HL-60 (cell line): Measurements from ENCODE around the gene EPB41.

Experiments used
- DNase-seq, 2 experiments: peaks; one replicate each; pipeline ENCODE4 v3.0.0-alpha.2; 2010 to 2020; ENCODE audit warnings: low read depth in 1 of 2, low spot score in 1 of 2
- H3K27ac ChIP-seq: fragments of 250-450 bp; sonication (Bioruptor Pico); replicated peaks from 2 replicates; pipeline ENCODE4 v1.5.1; 2020; ENCODE audit warnings: mild to moderate bottlenecking, moderate library complexity
- H3K27me3 ChIP-seq: fragments of 250-450 bp; sonication (Bioruptor Pico); 2 replicates; pipeline ENCODE4 v1.5.1; 2021; ENCODE audit warnings: mild to moderate bottlenecking, moderate library complexity; ENCODE audit not compliant: insufficient read depth, poor library complexity, severe bottlenecking
- H3K4me3 ChIP-seq: replicated peaks from 2 replicates; pipeline ENCODE4 v1.5.1; 2011; ENCODE audit warnings: mild to moderate bottlenecking, control low read depth, low read length; ENCODE audit not compliant: insufficient read depth
- GABPA ChIP-seq: IDR thresholded peaks from 2 replicates; pipeline ENCODE4 v1.6.1; 2012; ENCODE audit warnings: low read depth
- POLR2AphosphoS5 ChIP-seq: IDR thresholded peaks from 2 replicates; pipeline ENCODE4 v1.6.1; 2012; ENCODE audit warnings: low read depth
- REST ChIP-seq: IDR thresholded peaks from 2 replicates; pipeline ENCODE4 v1.6.1; 2012; ENCODE audit warnings: low read depth; ENCODE audit not compliant: insufficient replicate concordance
- SPI1 ChIP-seq: IDR thresholded peaks from 2 replicates; pipeline ENCODE4 v1.6.1; 2012; ENCODE audit warnings: low read depth, mild to moderate bottlenecking, borderline replicate concordance
- TF ChIP-seq, protein P1 (sequence below): IDR thresholded peaks from one replicate; pipeline ENCODE4 v1.5.1; 2011; ENCODE audit warnings: low read length, control low read depth, inconsistent platforms; ENCODE audit not compliant: insufficient read depth

Gene EPB41

DNA sequence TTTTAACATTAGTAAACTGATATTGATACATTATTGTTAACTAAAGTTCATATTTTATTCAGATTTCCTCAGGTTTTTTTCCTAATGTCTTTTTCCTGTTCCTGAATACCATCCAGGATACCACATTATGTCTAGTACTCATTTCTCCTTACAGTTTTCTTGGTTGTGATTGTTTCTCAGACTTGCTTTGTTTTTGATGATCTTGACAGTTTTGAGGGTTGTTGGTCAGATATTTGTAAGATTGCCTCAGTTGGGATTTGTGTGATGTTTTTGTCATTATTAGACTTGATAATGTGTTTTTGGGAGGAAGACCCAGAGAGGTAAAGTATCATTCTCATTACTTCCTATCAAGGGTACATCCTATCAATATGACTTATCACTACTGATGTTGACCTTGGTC is 19.5 kb downstream of the EPB41 start:
- Histone ChIP-seq H3K27me3 (no peaks in the 10 kb centered on the region), H3K4me3 (no peak overlapping the region), H3K27ac (no peak overlapping the region)
- no peak for DNase-seq
- TF ChIP-seq GABPA = no peak
- TF ChIP-seq POLR2AphosphoS5 = no peak

GRCh38 chr1:28934676-28935075 is 20.3 kb downstream of the EPB41 start:
- Histone ChIP-seq H3K27me3 (no peaks in the 10 kb centered on the region), H3K27ac (no peak overlapping the region), H3K4me3 (no peak overlapping the region)
- TF ChIP-seq REST (no peak), GABPA (no peak), SPI1 (no peak), POLR2AphosphoS5 (no peak)
- TF ChIP-seq, protein P1, sequence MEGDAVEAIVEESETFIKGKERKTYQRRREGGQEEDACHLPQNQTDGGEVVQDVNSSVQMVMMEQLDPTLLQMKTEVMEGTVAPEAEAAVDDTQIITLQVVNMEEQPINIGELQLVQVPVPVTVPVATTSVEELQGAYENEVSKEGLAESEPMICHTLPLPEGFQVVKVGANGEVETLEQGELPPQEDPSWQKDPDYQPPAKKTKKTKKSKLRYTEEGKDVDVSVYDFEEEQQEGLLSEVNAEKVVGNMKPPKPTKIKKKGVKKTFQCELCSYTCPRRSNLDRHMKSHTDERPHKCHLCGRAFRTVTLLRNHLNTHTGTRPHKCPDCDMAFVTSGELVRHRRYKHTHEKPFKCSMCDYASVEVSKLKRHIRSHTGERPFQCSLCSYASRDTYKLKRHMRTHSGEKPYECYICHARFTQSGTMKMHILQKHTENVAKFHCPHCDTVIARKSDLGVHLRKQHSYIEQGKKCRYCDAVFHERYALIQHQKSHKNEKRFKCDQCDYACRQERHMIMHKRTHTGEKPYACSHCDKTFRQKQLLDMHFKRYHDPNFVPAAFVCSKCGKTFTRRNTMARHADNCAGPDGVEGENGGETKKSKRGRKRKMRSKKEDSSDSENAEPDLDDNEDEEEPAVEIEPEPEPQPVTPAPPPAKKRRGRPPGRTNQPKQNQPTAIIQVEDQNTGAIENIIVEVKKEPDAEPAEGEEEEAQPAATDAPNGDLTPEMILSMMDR = no peak
- DNase-seq = no peak

DNA sequence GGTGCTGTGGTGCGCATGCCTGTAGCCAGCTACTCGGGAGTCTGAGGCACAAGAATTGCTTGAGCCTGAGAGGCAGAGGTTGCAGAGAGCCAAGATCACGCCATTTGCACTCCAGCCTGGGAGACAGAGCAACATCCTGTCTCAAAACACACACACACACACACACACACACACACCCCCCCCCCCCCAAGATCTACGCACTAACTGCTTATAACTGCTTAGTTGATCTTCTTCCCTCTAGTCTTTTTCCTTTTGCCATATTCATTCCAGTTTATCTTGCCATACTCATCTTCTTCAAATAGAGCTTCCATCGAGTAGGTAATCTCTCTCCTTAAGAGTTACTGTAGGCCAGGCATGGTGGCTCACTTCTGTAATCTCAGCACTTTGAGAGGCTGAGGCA is 20.9 kb downstream of the EPB41 start:
- H3K27me3 ChIP-seq = no peaks in the 10 kb centered on the region
- H3K4me3 ChIP-seq = no peak overlapping the region
- no peak for DNase-seq
- TF ChIP-seq REST (no peak), GABPA (no peak), POLR2AphosphoS5 (no peak), SPI1 (no peak)
- TF ChIP-seq, protein P1 = no peak
- no peak overlapping the region for H3K27ac ChIP-seq

- DNase-seq = no peak
- H3K4me3 ChIP-seq = no peak overlapping the region
- TF ChIP-seq POLR2AphosphoS5 (no peak), REST (no peak), GABPA (no peak), SPI1 (no peak)
- TF ChIP-seq, protein P1 = no peak
- no peak overlapping the region for H3K27ac ChIP-seq
- H3K27me3 ChIP-seq = no peaks in the 10 kb centered on the region
Measured at GRCh38 chr1:28936094-28936493, 21.7 kb downstream of the EPB41 start.
